ENCODE results near the gene KRT81.
"Not testable (repeated sequence)": the region's sequence is repeated elsewhere in the genome, so short reads cannot be mapped to it uniquely, and the experiment has no call there.

KRT81 gene

DNA sequence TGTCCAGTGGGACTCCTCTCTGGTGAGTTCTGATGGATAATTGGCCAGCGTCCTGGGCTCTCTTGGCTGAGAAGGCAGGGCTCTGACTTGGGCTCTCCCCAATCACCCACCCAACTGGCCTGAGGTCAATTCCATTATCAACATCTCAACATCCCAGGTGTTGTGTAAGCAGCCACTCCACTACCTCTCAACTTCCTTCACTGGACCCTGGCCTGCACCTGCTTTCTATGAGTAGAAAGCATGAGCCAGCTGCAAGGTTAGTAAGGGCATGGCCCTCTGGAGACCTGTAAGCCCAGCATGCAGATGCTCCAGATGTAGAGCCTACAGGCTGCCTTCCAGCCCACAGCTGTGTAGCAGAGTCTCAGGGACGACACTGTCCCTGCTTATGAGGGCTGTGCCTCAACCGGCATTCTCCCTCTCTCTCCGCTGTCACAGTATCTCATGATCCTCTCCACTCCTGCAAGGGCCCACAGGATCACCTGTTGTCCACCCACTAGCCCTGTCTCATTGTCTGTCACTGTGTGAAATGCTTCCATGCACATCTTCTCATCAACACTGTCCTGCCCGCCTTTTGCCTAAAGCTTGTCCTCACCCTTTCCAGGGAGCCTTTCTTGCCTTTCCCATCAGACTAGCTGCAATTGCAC, 5.4 kb upstream of the KRT81 start:
- DNase-seq (ENCODE audit: low spot score): no peak

DNA sequence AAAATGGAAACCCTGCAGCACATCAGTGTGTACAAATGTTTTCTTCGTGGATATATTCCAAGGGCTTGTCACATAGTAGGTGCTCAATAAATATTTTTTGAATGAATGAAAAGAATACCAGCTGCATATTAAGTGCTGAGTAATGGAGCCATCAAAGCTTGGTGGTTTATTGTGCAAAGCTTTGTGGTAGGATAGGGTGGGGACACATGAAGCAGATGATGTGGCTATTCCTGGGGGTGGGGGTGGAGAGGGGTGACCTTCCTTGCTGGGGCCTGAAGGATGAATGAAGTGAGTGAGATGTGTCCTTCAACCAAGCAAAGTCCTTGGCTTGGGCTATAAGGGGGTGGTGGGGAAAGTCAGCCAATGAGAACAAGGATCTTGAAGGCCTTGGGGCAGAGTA, 4.3 kb upstream of the KRT81 start:
- peak; percentile 37 for DNase-seq (ENCODE audit: low spot score)

DNA sequence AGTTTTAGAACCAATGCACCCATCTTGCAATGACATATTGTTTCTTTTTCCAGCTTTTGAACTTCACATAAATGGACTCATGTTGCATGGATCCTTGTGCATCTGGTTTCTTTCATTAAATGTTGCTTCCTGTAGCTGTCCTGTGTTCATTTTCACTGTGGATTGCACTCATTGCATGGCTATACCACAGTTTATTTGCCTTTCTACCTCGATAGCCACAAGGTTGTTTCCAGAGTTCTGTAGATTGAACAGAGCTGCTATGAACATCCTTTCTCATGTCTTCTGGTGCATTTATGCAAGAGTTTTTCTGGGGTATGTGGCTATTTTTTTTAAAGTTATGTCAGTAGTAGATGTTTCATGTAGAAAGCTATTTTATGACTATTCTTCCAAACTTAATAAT, 3.5 kb upstream of the KRT81 start:
- no peak for DNase-seq (ENCODE audit: low spot score)

DNA sequence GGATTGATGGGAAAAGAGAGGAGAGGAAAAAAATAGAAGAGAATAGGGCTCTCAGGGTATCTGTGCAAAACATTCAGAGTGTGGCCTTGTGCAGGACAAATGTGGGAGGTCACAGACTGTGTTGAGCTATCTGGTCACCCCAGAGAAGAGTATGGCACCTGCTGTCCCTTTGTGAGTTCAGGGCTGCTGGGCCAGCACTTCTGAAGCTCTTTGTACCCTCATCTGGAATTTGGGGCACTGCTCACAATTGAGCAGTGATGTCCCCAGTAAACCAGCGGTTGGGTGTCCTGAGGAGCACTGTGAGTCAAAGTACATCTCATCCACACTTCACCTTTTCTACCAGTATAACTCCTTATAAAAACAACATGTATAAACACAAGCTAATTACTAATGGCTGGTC, 2.6 kb upstream of the KRT81 start:
- no peak for DNase-seq (ENCODE audit: low spot score)

DNA sequence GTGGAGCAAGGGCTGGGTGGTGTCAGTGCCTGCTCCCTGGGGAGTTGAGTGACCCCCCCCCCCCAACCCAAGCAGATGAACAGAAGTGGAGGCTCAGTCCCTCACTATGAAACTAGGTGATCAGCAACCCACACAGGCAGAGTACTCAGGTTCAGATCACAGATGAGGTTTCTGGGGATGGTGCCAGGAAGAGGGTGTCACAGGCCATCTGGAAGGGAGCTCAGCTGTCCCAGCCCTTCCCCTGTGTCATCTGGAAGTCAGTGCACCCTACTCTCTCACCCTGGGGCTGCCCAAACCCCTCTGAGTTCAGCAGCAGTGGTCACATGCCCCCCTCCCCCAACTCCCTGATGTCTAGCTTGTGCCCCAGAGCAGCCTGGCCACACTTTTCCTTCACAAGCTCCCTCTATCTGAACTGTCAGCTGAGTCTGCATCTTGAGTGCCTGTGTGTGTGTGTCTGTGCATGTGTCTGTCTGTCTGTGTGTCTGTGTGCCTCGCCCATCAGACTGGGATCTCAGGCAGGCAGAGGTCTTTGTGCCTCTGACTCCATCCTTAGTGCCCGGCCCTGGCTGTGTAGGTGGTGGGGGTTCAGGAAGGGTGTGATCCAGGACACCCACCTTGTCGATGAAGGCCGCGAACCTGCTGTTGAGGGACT, 725 bp downstream of the KRT81 start:
- not testable (repeated sequence) for DNase-seq (ENCODE audit: low spot score)

DNA sequence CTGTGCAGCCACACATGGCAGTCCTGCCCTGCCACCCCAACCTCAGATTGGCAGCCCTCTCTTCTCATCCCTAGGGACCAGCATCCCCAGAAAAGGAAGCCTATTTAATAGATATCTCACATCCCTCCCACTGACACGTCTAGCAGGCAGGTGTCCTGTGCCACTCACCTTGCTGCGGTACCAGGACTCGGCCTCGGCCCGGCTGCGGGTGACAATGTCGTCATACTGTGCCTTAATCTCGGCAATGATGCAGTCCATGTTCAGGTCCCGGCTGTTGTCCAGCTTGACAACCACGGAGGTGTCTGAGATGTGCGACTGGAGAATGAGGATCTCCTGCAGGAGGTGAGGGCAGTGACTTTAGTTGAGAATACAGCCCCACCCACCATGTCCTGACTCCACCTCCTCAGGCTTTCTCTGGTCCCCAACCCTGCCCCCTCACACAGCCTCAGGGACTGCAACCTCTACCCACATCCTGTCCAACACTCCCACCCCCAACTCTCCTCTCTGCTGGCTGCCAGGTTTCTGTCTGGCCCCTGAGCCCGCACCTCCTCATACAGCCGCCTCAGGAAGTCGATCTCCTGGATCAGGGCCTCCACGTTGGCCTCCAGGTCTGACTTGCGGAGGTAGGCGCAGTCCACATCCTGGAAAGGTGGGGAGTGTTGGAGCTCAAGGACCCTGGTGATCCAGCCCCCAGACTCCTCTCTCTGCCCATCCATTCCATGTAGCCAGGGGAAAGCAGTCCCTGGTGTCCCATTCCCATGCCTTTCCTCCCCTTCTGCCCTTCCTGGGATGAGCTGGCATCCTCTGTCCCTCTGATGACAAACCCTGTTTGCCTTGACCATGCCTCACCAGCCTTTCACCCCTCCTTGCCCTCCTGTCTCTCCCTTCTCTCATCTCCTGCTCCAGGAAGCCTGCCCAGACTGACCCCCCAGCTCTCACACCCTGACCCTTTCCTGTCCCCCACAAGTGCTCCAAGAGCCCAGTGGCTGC, 3.2 kb downstream of the KRT81 start:
- DNase-seq (ENCODE audit: low spot score): not testable (repeated sequence)

DNA sequence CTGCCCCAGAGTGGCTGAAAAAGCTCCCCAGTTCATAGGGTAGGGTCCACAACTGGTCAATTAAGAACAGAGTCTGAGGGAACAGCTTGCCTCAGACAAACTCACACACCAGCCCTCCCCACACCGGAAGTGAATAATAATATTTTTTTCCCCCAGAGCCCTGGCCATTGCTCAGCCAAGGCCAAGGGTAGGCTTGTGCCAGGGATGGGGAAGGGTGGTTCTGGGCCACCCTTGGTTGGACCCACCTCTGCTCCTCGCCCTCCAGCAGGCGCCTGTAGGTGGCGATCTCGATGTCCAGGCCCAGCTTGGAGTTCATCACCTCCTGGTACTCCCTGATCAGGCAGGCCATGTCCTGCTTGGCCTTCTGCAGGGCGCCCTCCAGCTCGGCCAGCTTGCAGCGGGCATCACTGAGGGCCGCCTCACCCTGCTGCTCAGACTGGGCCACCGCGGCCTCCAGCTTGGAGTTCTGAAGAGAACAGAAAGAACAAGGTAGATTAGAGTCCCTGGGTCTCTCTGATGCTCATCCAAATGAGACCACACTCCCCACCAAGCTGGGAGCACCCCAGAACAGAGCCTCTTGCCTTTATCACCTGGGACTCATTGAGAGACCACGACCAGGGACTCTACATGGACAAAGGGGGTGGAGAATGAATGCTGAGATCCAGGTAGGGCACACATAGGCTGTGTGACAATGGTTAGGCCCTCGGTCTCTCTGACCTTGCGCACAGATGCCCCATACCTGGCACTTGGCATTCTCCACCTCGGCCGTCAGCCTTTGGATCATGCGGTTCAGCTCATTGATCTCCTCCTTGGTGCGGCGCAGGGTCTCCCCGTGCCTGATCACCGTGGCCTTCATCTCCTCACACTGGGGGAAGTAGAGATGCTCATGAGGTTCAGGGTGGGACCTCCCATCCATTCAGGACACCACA, 4.2 kb downstream of the KRT81 start:
- DNase-seq (ENCODE audit: low spot score): not testable (repeated sequence)

DNA sequence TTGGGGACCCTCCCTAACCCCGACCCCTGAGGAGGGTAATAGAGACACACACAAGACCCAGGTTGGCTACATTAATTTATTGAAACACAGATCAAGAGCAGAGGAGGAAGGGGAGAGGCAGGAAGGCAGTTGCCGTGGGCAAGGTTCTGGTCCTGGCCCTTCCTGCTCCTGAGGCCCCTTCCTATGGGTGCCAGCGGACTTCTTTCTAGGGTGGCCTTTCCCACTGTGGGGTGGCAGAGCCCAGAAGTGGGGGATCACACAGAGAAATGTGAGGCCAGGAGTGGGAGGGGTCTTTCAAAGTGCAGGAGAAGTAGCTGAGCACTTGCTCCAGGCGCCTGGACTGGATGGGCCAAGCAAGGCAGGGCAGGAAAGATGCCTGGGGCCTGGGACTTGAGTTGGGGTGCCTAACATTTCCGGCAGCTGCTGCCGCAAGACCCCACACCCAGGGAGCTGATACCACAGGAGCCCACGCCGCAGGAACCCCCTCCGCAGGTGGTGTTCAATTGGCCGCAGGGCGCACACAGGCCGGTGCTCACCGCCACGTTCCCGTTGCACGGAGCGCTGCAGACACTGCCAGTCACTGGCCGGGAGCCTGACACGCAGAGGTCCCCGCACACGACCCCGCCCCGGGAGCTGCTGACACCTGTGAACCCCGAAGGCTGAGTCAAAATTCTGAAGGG, 5.3 kb downstream of the KRT81 start:
- no peak for DNase-seq (ENCODE audit: low spot score)

DNA sequence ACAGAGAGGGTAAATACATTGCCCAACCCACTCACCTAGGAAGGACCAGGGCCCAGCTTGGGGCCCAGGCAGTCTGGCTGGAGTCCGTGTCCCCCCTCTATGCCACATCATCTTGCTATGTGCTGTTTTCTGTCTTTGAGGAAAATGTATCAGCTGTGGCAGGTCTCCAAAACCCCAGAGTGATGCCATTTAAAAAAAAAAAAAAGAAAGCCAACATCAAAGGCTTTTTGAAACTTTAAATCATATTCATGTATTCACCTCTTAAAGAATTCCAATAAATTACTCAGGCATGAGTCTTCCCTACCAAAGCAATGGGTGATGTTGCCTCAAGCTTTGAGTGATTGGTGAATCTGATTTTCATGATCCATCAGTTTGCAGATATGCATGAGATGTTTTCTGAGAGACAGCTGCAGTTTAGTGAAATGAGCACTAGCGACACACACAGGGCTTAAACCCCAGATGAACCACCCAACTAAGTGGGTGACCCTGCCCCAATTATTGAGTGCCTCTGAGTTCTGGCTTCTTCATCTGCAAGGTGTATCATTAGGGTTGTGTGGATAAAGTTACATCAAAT, 6.1 kb downstream of the KRT81 start:
- DNase-seq (ENCODE audit: low spot score): peak; percentile 27

DNA sequence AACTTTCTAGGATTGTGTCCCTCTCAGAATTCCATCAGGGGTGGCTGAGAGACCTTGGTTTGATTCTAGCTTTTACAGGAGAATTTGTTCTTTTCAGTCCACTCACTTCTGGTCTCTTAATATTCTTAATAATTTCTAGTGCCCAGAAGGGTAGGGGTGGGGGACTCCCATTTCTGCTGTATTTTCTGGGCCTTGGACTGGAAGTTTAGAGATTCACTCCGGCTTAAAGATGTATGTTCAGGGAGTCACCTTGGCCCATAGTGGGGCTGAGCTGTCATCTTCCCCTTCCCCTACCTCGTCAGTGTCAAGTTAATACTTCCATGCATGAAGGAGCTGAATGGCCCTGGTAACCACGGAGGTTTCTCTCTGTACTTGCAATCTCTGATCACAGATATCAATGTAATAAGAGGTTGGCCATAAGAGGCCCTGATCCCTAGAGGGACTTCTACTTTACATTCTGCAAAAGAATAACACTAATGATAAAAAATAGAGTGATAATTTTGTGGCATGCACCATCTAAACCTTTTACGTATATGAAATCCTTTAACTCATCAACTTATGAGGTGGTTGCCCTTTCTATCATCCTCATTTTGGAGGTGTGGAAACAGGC, 6.7 kb downstream of the KRT81 start:
- no peak for DNase-seq (ENCODE audit: low spot score)

DNA sequence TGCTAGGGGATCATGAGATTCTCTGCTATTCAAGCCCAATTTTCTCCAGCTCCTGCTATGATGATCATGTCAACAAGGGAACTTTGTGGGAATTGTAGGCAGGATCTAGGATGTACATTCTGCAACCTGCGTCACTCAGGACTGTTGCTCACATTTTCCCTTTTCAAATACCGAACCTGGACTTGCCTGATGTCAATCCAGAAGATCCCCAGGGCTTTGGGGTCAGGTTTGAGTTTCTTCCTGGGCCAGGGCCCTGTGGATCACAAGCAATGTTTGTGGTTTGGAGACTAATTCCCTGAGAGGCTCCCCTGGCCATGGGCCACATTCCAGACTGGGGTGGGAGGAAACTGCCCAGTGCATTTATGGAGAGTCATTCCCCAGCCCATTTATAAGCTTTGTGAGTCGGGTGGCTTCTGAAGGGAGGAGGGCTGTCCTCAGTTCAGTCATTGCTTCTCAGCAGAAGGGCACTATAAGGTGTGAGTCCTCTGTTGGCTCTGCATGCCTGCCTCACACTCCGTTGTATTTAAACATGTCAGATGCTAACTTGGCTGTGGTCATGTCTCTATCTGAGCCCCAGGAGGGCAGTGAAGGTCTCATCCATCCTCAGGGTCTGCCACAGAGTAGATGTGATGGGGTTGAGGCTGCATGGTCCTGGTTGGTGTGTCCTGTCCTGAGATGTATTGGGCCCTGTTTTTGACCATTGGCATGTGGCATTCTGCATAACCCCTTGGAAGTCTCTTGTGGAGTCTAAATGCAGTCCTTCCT, 10.4 kb downstream of the KRT81 start:
- peak; percentile 92 for DNase-seq (ENCODE audit: low spot score)

DNA sequence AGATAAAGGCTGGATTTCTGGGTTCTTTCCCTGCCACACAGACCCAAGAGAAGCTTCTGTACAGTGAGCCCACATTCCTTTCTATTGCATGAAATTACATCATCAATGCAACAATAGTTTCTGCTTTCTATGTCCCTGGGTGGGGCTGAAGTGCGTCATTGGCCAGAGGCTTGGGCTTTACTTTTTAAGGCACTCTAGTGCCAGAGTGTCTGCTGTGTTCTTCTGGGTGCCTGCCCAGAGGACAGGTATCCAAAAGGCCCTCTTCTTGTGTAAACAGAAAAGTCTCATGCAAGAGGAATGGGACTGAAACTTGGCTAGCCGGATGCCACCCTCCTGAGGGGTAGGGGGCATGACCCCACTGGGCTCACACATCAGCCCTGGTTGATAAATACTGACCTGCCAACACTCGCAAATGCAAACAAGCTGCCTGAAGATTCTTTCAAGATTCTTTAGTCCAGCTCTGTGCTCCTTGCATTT, 11.0 kb downstream of the KRT81 start:
- peak; percentile 87 for DNase-seq (ENCODE audit: low spot score)

DNA sequence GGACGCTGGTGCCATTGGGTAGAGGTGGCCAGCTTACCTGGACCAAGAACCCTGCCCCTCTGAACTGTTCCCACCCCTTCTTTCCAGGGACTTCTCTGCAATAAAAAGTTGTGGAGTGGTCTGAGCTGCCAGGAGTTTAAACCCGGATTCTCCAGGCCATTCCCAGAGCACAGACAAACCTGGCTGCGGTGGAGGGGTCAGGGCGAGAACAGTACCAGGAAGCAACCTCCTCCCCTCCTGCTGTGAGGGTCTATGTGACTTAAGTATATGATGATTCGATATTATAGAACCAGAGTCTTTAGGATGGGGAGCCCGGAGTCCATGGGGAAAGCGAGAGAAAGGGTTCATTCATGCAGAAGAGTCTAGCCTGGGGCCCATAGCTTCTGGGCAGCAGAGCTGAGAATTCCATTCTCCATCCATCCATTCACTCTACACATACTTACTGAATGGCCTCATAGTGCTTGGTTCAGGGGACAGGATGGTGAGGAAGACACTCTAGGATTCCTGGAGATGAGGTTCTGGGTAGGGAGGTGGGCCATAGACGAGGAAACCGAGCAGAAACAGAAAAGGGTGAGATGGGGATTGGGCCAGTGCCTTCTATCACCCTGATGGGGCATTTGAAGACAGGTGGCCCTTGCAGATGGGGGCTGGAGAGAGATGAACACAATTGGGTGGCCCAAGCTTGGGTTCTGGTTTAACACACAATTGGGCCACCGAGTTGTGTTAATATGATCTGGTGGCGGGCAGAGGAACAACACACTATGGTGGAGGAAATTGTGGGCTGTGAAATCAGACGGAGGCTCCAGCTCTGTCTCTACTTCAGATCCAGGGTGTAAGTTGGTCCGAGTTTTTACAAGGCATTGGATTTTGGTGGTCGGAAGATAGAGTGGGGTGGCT, 11.7 kb downstream of the KRT81 start:
- DNase-seq (ENCODE audit: low spot score): no peak

DNA sequence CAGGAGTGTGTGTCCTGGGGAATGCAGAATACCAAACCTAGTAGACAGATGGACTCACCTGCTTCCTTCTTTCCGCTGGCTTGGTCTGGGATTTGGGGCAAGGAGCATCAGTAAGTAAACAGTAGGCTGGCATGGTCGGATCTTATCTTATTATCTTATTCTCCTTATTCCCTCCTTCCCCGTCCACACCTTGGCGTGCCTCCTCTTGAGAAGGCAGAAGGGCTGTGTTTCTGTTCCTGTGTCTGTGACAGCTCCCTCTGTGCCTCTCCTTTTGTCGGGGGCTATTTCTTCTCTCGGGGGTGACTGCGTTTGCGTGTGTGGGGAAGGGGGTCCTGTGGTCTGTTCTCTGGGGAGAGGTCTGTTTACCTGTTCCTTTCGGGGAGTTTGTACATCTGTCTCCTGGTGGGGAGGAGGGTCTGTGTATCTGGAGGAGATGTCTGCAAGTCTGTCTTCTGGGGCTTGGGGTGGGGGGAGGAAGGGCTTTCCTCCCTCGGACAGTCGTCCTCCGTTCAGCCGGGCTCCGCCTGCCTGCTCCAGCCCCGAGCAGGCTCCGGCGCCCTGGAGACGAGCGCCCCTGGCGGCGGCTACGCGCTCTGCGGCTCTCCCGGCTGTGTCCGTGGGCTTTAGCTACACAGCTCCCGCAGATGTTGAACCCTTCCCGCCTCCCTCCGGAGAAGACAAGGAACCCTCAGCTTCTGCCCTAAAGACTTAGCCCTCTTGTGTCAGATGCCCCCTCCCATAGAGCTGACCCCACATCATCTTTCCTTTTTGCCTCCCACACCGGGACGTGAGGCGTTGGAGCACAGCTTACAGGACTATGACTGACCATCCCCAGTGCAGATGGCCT, 12.5 kb downstream of the KRT81 start:
- DNase-seq (ENCODE audit: low spot score): peak; percentile 94

DNA sequence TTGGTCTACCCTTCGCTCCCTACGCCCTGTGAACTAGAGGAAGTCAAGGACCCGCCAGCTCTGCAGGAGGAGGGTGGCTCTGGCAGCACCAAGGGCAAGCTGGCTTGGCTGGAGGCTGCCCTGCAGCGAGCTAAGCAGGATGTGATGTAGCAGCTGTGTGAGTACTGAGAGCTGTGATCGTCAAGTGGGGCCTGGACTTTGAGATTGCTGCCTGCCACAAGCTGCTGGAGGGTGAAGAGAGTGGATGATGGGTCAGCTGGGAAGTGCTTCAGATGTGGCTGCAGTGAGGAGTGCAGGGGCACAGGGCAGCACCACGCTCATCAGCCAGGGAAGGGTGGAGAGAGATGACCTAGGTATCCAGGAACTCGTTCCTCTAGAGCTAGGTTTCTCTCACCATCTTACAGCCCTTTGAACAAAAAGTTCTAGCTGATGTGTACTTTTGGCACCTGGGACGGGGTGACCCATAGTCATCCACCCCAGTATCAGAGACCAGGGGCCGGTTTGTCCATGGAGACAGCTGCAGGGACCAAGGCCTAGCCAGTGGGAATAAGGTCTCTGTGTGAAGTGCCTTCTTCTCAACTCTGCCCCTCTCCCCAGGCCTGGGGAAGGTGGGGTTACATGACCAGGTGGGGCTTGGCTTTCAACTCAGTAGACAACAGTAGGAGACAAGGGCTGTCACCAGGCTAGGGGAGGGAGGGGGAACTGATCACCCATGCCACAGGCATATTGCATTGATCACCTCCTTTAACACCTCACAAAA, 13.7 kb downstream of the KRT81 start:
- DNase-seq (ENCODE audit: low spot score): no peak

DNA sequence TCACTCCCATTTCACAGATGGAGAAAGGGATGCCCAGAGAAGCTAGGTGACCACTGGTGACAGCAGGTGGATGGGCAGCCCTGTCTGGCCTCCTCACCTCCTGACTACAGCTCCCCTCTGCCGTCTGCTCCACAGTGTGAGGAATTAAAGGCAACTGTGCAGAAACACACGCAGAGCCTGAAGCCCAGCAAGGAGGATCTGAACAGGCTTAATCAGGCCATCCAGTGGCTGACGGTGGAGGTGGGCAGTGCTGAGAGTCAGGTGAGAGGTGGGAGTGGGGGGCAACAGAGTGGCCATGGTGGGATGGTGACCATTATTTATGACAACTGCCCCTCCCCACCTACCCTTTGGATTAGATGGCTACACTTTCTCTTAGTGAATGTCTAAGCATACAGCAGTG, 15.6 kb downstream of the KRT81 start:
- no peak for DNase-seq (ENCODE audit: low spot score)
